K562 (cell line): ENCODE measurements around the gene CELA1. TPM values are rescaled to one million over a fixed set of nuclear protein-coding genes. Genes with fewer than 3 reads are reported as not detected.

ENCODE experiments used
- CBX5 ChIP-seq: IDR thresholded peaks from 2 replicates; pipeline ENCODE4 v1.6.1; 2014; ENCODE audit warnings: low read depth, borderline replicate concordance
- CC2D1A ChIP-seq: fragments of 450-650 bp; IDR thresholded peaks from 2 replicates; pipeline ENCODE4 v1.6.1; 2017; ENCODE audit warnings: mild to moderate bottlenecking
- CXXC5 ChIP-seq: fragments of 250-450 bp; sonication (Bioruptor Pico); IDR thresholded peaks from 2 replicates; pipeline ENCODE4 v1.8.0; 2022; ENCODE audit warnings: inconsistent platforms, mild to moderate bottlenecking, moderate library complexity
- EP400 ChIP-seq: fragments of 450-650 bp; IDR thresholded peaks from 2 replicates; pipeline ENCODE4 v1.6.1; 2017; ENCODE audit warnings: antibody characterized with exemption, mild to moderate bottlenecking, moderate library complexity
- FOXM1 ChIP-seq, 2 experiments: fragments of 450-650 bp in 1 of 2; sonication (generic) in 1 of 2; formaldehyde crosslinking in 1 of 2; IDR thresholded peaks; 2 replicates each; pipeline versions ENCODE4 v1.6.1 to v1.9.0; 2017 to 2022; ENCODE audit warnings: low read depth in 2 of 2, mild to moderate bottlenecking in 2 of 2, missing genetic modification reagents in 1 of 2, moderate library complexity in 1 of 2
- HDAC1 ChIP-seq, 2 experiments: fragments of 450-650 bp; IDR thresholded peaks; 2 replicates each; pipeline ENCODE4 v1.6.1; 2016 to 2017; ENCODE audit warnings: inconsistent platforms in 1 of 2, mild to moderate bottlenecking in 1 of 2, moderate library complexity in 1 of 2
- MCM2 ChIP-seq: fragments of 450-650 bp; IDR thresholded peaks from 2 replicates; pipeline ENCODE4 v1.6.1; 2017; ENCODE audit warnings: low read depth, mild to moderate bottlenecking
- NFXL1 ChIP-seq: fragments of 450-650 bp; formaldehyde crosslinking; IDR thresholded peaks from 2 replicates; pipeline ENCODE4 v1.4.0; 2021; ENCODE audit warnings: mild to moderate bottlenecking
- PHB2 ChIP-seq: fragments of 450-650 bp; IDR thresholded peaks from 2 replicates; pipeline ENCODE4 v1.6.1; 2017; ENCODE audit warnings: low read depth
- TEAD4 ChIP-seq, 2 experiments: sonication (generic) in 1 of 2; formaldehyde crosslinking in 1 of 2; IDR thresholded peaks; 2 replicates each; pipeline versions ENCODE4 v1.6.1 to v1.8.0; 2012 to 2022; ENCODE audit warnings: borderline replicate concordance in 1 of 2, inconsistent platforms in 1 of 2, low read length in 1 of 2, mild to moderate bottlenecking in 1 of 2, missing genetic modification reagents in 1 of 2
- ZBED1 ChIP-seq: IDR thresholded peaks from 2 replicates; pipeline ENCODE4 v1.6.1; 2014
- ZKSCAN3 ChIP-seq: fragments of 250-450 bp; sonication (Bioruptor Pico); IDR thresholded peaks from 2 replicates; pipeline ENCODE4 v1.4.0; 2020
- ZNF589 ChIP-seq: fragments of 200-800 bp; sonication (Bioruptor generic); IDR thresholded peaks from 2 replicates; pipeline ENCODE4 v1.6.1; 2016; ENCODE audit warnings: low read depth, missing genetic modification characterization, missing compliant biosample characterization
- polyA plus RNA-seq, 8 experiments: library from polyadenylated mRNA; depleted of rRNA in 4 of 8; stranded (reverse) in 5 of 8; unstranded in 3 of 8; fragments of >200 nt; fragmentation: Nextera tagmentation in 2 of 8; fragmentation: Illumina TruSeq in 1 of 8; extraction: Ambion mirVana in 2 of 8; extraction: Trizol in 1 of 8; gene quantifications; 2 replicates each; pipeline versions ENCODE4 v1.2.1 to v1.2.3, GENCODE V29; 2011 to 2014; ENCODE audit warnings: inconsistent platforms in 1 of 8, missing spikeins in 1 of 8
- total RNA-seq, 7 experiments: library from RNA; depleted of rRNA in 6 of 7; stranded (reverse); fragments of >200 nt in 6 of 7; fragmentation: Illumina TruSeq in 2 of 7; extraction: Trizol in 2 of 7; gene quantifications; 2 replicates each; pipeline versions ENCODE4 v1.2.1 to v1.2.3, GENCODE V29; 2011 to 2021; ENCODE audit warnings: low replicate concordance in 1 of 7
- TF ChIP-seq, protein P1 (sequence below): sonication (generic); formaldehyde crosslinking; IDR thresholded peaks from 2 replicates; pipeline ENCODE4 v1.9.0; 2022; ENCODE audit warnings: mild to moderate bottlenecking, missing genetic modification reagents
- TF ChIP-seq, protein P2 (sequence below): fragments of 150-350 bp; conservative IDR thresholded peaks from 2 replicates; pipeline ENCODE4 v1.6.1; 2014; ENCODE audit warnings: low read length
- TF ChIP-seq, protein P3 (sequence below): fragments of 250-450 bp; sonication (Bioruptor Pico); IDR thresholded peaks from 2 replicates; pipeline ENCODE4 v1.4.0; 2020; ENCODE audit warnings: borderline replicate concordance
- TF ChIP-seq, protein P4 (sequence below): fragments of 450-650 bp; formaldehyde crosslinking; IDR thresholded peaks from 2 replicates; pipeline ENCODE4 v1.4.0; 2020; ENCODE audit warnings: mild to moderate bottlenecking, mixed read lengths
- TF ChIP-seq, protein P5 (sequence below), 3 experiments: fragments of 200-800 bp in 1 of 3; fragments of 250-450 bp in 1 of 3; fragments of 450-650 bp in 1 of 3; sonication (Bioruptor Pico) in 1 of 3; sonication (Bioruptor generic) in 1 of 3; formaldehyde crosslinking in 1 of 3; IDR thresholded peaks; 2 replicates each; pipeline versions ENCODE4 v1.6.1 to v1.8.0; 2016 to 2022; ENCODE audit warnings: mild to moderate bottlenecking in 2 of 3, missing genetic modification characterization in 2 of 3, missing compliant biosample characterization in 1 of 3, moderate library complexity in 1 of 3

CELA1 gene
- total and polyA plus RNA-seq, 9 of the 15 experiments (the other 6 are each of a cell fraction or from before 2014, with no cell fraction given) = 0.06 to 0.27 (median 0.22) TPM; not detected in 6

DNA sequence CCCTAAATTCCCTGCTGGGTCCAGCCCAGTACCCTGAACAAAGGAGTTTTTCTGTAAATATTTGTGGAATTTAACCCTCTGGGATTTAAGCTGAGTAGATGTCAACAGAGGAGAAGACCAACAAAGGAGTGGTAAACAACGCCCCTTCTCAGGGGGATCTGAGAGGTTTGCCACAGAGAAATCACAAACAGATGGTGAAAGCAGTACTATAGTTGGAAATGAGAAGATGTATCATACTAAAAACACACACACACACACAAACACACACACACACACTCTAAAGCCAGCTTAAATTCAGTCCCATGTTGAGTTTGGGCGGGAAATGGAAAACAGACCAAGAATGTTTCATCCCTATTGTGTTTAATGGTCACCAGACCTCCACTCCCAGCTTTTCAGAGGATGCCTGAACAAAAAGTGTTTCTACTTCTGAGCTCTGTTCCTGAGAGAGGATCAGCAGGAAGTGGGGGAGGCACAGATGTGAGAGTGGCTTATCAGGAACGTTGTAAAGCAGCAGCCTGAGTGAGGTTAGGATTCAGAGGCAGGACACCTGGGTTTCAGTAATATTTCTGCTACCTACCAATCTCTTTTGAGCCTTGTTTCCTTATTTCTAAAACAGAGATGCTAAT, 25.7 kb downstream of the CELA1 start (continued):
- TF ChIP-seq FOXM1 (IDR thresholded peaks at IDR 0.05; ENCODE audit: low read depth) (no peak), FOXM1 (CRISPR knock-in tag; IDR thresholded peaks at IDR 0.05; ENCODE audit: low read depth) (no peak), ZNF589 (no peak), PHB2 (no peak), CBX5 (no peak), CXXC5 (peak; percentile 68), CC2D1A (no peak), TEAD4 (IDR thresholded peaks at IDR 0.05; ENCODE audit: low read length) (peak; percentile 81), TEAD4 (CRISPR knock-in tag; IDR thresholded peaks at IDR 0.05; ENCODE audit: borderline replicate concordance) (no peak), ZKSCAN3 (CRISPR knock-in tag) (no peak), HDAC1 (IDR thresholded peaks at IDR 0.05) (peak in 1 of 2 experiments; percentile 63; a peak in 2 of 4 replicates), NFXL1 (no peak), ZBED1 (no peak), EP400 (no peak), MCM2 (no peak)
- TF ChIP-seq, protein P1, sequence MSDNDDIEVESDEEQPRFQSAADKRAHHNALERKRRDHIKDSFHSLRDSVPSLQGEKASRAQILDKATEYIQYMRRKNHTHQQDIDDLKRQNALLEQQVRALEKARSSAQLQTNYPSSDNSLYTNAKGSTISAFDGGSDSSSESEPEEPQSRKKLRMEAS = no peak
- TF ChIP-seq, protein P2, sequence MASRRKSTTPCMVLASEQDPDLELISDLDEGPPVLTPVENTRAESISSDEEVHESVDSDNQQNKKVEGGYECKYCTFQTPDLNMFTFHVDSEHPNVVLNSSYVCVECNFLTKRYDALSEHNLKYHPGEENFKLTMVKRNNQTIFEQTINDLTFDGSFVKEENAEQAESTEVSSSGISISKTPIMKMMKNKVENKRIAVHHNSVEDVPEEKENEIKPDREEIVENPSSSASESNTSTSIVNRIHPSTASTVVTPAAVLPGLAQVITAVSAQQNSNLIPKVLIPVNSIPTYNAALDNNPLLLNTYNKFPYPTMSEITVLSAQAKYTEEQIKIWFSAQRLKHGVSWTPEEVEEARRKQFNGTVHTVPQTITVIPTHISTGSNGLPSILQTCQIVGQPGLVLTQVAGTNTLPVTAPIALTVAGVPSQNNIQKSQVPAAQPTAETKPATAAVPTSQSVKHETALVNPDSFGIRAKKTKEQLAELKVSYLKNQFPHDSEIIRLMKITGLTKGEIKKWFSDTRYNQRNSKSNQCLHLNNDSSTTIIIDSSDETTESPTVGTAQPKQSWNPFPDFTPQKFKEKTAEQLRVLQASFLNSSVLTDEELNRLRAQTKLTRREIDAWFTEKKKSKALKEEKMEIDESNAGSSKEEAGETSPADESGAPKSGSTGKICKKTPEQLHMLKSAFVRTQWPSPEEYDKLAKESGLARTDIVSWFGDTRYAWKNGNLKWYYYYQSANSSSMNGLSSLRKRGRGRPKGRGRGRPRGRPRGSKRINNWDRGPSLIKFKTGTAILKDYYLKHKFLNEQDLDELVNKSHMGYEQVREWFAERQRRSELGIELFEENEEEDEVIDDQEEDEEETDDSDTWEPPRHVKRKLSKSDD = no peak
- TF ChIP-seq, protein P3, sequence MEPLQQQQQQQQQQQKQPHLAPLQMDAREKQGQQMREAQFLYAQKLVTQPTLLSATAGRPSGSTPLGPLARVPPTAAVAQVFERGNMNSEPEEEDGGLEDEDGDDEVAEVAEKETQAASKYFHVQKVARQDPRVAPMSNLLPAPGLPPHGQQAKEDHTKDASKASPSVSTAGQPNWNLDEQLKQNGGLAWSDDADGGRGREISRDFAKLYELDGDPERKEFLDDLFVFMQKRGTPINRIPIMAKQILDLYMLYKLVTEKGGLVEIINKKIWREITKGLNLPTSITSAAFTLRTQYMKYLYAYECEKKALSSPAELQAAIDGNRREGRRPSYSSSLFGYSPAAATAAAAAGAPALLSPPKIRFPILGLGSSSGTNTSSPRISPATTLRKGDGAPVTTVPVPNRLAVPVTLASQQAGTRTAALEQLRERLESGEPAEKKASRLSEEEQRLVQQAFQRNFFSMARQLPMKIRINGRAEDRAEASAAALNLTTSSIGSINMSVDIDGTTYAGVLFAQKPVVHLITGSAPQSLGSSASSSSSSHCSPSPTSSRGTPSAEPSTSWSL = no peak
- TF ChIP-seq, protein P4, sequence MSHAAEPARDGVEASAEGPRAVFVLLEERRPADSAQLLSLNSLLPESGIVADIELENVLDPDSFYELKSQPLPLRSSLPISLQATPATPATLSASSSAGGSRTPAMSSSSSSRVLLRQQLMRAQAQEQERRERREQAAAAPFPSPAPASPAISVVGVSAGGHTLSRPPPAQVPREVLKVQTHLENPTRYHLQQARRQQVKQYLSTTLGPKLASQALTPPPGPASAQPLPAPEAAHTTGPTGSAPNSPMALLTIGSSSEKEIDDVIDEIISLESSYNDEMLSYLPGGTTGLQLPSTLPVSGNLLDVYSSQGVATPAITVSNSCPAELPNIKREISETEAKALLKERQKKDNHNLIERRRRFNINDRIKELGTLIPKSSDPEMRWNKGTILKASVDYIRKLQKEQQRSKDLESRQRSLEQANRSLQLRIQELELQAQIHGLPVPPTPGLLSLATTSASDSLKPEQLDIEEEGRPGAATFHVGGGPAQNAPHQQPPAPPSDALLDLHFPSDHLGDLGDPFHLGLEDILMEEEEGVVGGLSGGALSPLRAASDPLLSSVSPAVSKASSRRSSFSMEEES = no peak
- TF ChIP-seq, protein P5, sequence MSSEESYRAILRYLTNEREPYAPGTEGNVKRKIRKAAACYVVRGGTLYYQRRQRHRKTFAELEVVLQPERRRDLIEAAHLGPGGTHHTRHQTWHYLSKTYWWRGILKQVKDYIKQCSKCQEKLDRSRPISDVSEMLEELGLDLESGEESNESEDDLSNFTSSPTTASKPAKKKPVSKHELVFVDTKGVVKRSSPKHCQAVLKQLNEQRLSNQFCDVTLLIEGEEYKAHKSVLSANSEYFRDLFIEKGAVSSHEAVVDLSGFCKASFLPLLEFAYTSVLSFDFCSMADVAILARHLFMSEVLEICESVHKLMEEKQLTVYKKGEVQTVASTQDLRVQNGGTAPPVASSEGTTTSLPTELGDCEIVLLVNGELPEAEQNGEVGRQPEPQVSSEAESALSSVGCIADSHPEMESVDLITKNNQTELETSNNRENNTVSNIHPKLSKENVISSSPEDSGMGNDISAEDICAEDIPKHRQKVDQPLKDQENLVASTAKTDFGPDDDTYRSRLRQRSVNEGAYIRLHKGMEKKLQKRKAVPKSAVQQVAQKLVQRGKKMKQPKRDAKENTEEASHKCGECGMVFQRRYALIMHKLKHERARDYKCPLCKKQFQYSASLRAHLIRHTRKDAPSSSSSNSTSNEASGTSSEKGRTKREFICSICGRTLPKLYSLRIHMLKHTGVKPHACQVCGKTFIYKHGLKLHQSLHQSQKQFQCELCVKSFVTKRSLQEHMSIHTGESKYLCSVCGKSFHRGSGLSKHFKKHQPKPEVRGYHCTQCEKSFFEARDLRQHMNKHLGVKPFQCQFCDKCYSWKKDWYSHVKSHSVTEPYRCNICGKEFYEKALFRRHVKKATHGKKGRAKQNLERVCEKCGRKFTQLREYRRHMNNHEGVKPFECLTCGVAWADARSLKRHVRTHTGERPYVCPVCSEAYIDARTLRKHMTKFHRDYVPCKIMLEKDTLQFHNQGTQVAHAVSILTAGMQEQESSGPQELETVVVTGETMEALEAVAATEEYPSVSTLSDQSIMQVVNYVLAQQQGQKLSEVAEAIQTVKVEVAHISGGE (CRISPR knock-in tag; IDR thresholded peaks at IDR 0.05) = no peak
